GM12892 (cell line): Measurements from ENCODE around the gene OR4K17.

ENCODE experiments used
- POLR2A ChIP-seq: IDR thresholded peaks from 2 replicates; pipeline ENCODE4 v1.6.1; 2011; ENCODE audit warnings: low read depth, low read length, control low read depth
- TAF1 ChIP-seq: IDR thresholded peaks from 2 replicates; pipeline ENCODE4 v1.6.1; 2011; ENCODE audit warnings: low read depth, mild to moderate bottlenecking, control low read depth, low read length, borderline replicate concordance

- TF ChIP-seq TAF1 (no peak), POLR2A (no peak)
Observed at GRCh38 chr14:20093442-20093841, 17.1 kb upstream of the OR4K17 start.
